ACC112 (cell line): Measurements from ENCODE around the gene SNRPD2.
A peak's percentile ranks its signal among the peaks of the same experiment; 100 is the strongest.

Experiments used
- H2AFZ ChIP-seq: fragments of 200-600 bp; sonication (generic); one replicate; pipeline ENCODE4 v1.6.0; 2017; ENCODE audit warnings: antibody characterized with exemption, low read length; ENCODE audit not compliant: unreplicated experiment
- H3K27ac ChIP-seq: fragments of 200-600 bp; sonication (generic); 2 replicates; pipeline ENCODE4 v1.5.1; 2014; ENCODE audit warnings: low read depth, mild to moderate bottlenecking, antibody characterized with exemption, low read length, moderate library complexity
- H3K27me3 ChIP-seq: fragments of 200-600 bp; sonication (generic); 2 replicates; pipeline ENCODE4 v1.6.1; 2014; ENCODE audit warnings: mild to moderate bottlenecking, antibody characterized with exemption, low read length, moderate library complexity, mixed read lengths; ENCODE audit not compliant: insufficient read depth
- H3K36me3 ChIP-seq: fragments of 200-600 bp; sonication (generic); 2 replicates; pipeline ENCODE4 v1.6.1; 2016; ENCODE audit warnings: mild to moderate bottlenecking, antibody characterized with exemption, low read length, moderate library complexity, mixed read lengths; ENCODE audit not compliant: insufficient read depth
- H3K4me1 ChIP-seq: fragments of 200-600 bp; sonication (generic); one replicate; pipeline ENCODE4 v1.6.1; 2016; ENCODE audit warnings: low read length, mixed read lengths; ENCODE audit not compliant: insufficient read depth, unreplicated experiment, control insufficient read depth
- H3K4me3 ChIP-seq: fragments of 200-600 bp; sonication (generic); 2 replicates; pipeline ENCODE4 v1.5.1; 2014; ENCODE audit warnings: mild to moderate bottlenecking, low read depth, low read length
- H3K79me2 ChIP-seq: fragments of 200-600 bp; sonication (generic); one replicate; pipeline ENCODE4 v1.6.0; 2016; ENCODE audit warnings: low read length; ENCODE audit not compliant: control insufficient read depth, unreplicated experiment, insufficient read depth

SNRPD2 gene

DNA sequence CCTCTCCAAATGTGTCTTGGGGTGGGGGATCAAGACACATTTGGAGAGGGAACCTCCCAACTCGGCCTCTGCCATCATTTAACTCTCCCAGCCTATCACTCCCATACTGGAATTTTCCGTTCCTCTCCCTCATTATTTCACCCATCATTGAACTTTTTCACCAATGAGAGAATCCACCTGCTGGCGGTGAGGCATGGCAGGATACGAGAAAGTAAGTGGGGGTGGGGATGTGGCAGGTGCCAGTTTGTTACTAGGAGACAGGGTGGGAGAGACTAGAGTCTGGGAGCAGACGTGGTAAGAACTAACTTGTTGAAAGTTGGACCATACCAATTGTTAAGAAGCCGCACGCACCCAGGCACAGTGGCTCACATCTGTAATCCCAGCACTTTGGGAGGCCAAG lies 16.8 kb downstream of the SNRPD2 start:
- H3K27me3 ChIP-seq, result peaks cover 21% of the 10 kb centered on the region; the same call in 1 of the 2 replicates
- H3K4me1 ChIP-seq, result no peaks in the 10 kb centered on the region
- no peaks in the 10 kb centered on the region for H3K79me2 ChIP-seq
- H2AFZ ChIP-seq, result no peak overlapping the region
- H3K4me3 ChIP-seq, result no peak overlapping the region
- no peaks in the 10 kb centered on the region for H3K36me3 ChIP-seq
- H3K27ac ChIP-seq, result no peak overlapping the region

DNA sequence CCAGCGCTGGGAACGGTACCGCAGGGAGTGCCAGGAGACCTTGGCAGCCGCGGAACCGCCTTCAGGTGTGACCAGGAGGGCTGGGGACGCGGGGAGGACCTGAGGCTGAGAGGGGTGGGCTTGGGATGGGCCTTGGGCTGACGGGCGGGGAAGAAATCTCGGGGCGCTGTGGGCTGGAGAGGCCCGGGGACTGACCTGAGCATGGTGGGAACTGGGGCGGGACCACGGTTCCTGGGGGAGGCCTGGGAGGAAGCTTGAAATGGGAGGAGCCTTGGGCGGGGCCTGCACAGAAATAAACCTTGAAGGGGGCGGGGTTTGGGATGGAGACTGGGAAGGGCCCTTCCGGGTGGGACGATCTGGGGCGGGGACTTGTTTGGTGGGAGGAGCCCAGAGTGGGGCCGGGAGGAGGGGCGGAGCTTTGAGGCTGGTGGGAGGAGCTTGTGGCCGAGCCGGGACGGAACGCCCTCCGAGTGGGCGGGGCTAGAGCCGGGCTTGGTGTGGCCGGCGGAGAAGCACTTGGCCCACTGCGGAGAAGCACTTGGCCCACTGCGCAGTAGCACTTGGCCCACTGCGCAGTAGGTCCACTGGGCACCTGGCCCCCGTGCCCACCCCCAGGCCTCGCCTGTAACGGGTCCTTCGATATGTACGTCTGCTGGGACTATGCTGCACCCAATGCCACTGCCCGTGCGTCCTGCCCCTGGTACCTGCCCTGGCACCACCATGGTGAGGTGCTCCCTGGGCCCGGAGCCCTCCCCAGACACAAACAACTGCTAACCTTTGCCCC lies 20.9 kb downstream of the SNRPD2 start:
- Histone ChIP-seq H3K36me3 (no peaks in the 10 kb centered on the region), H3K79me2 (no peaks in the 10 kb centered on the region), H3K4me3 (no peak overlapping the region), H3K27ac (no peak overlapping the region), H3K4me1 (peaks cover 3% of the 10 kb centered on the region), H2AFZ (no peak overlapping the region), H3K27me3 (peaks cover 16% of the 10 kb centered on the region; the same call in 1 of the 2 replicates)

DNA sequence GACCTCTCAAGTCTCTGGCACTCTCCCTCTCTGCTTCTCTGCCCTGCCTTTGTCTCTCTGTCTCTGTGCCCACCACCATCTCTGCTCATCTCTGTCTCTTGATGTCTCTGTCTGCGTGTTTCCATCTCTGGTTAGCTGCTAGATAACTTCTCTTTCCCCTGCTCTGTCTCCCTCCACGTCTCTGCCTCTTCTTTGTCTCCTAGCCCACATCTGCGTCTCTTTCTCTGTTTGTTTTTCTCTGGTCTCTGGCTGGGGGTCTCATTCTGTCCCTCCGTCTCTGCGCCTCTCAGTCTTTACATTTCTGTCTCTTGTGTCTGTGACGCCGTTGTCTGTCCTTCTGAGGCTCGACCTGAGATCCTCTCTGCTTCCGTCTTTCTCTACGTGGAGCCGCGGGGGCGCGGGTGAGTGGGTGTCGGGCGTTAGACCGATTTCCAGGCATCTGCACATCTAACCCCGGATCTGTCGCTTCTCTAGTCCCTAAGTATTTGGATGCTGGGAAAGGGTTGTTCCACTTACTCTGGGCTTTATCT lies 23.3 kb downstream of the SNRPD2 start:
- Histone ChIP-seq H3K27me3 (peaks cover 16% of the 10 kb centered on the region; the same call in 1 of the 2 replicates), H3K27ac (no peak overlapping the region), H2AFZ (peak overlapping the region; percentile 70), H3K4me3 (peak overlapping the region; percentile 70), H3K79me2 (no peaks in the 10 kb centered on the region), H3K36me3 (no peaks in the 10 kb centered on the region), H3K4me1 (peaks cover 7% of the 10 kb centered on the region)

DNA sequence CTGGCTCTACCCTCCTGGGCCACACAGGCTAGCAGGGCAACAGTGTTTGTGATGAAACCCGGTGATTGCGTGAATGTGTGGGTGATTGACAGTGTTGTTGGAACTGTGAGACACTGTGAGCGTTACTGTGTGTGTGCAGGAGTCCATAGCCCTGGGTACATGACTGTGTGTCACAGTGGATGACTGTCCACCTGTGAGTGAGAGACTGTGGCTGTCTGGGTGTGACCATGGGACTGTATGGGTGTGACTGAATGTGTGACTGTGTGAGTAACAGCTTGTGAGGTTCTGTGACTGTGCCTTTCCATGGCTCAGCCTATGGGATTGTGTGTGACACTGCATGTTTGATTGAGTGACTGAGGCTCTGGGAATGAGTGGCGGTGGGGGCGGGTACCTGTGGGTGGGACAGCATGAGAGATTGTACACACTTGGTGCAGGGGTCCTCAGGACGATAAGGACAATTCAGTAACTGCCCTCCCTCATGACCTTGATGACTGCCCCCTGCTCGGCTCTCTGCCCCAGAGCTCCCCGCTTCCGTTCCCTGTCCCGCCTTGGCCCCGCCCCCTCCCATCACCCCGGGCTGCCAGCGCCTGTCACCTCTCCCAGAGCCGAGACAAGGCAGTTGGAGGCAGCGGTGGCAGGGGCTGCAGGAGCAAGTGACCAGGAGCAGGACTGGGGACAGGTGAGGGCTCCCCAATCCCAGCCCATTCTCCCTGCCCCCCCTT lies 24.0 kb downstream of the SNRPD2 start, which contains the start of gene GIPR:
TSS of gene GIPR (plus strand) at position 602 of the 722 bp plus-strand sequence. CDS start 1,300 bp downstream, outside the sequence.
- Histone ChIP-seq H3K4me1 (peaks cover 7% of the 10 kb centered on the region), H2AFZ (peak within 1 kb of the TSS; percentile 70), H3K27me3 (peaks cover 16% of the 10 kb centered on the region; the same call in 1 of the 2 replicates), H3K79me2 (no peaks in the 10 kb centered on the region), H3K27ac (no peak within 1 kb of the TSS), H3K4me3 (peak within 1 kb of the TSS; percentile 70), H3K36me3 (no peaks in the 10 kb centered on the region)

DNA sequence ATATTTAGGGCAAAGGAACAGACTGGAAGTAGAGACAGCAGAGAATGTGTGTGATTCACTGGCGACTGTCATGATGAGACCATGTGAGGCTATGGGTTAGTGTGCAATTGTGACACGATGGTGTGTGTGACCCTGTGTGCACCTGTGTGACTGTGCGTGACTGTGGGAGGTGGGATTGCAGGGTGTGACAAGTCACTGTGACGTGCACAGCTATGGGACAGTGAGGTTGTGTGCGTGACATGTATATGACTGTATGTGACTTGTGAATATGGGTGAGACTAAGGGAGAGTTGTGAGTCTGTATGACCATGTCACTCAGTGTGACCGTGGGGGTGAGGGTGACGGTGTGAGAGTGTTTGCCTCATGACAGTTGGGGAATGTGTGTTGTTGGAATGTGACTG lies 27.2 kb downstream of the SNRPD2 start:
- peaks cover 6% of the 10 kb centered on the region; the same call in 1 of the 2 replicates for H3K27me3 ChIP-seq
- H2AFZ ChIP-seq, result no peak overlapping the region
- no peaks in the 10 kb centered on the region for H3K36me3 ChIP-seq

DNA sequence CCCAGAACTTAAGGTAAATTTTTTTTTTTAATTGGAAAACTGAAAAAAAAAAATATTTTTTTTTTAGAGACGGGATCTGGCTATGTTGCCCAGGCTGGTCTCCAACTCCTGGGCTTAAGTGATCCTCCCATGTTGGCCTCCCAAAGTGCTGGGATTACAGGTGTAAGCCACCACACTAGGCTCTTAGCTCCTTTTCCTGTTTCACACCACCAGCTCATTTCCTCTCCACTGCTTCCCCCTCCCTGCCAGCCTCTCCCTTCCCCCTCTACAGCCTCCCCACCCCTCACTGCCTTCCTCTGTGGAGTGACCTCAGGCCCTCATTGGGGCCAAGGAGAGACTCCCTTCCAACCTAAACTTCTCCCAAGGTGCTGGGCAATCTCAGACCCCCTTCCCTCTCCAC lies 28.0 kb downstream of the SNRPD2 start:
- no peaks in the 10 kb centered on the region for H3K36me3 ChIP-seq
- H3K4me3 ChIP-seq, result no peak overlapping the region
- H2AFZ ChIP-seq, result no peak overlapping the region
- no peak overlapping the region for H3K27ac ChIP-seq
- no peaks in the 10 kb centered on the region for H3K79me2 ChIP-seq
- no peaks in the 10 kb centered on the region for H3K27me3 ChIP-seq
- H3K4me1 ChIP-seq, result peaks cover 3% of the 10 kb centered on the region

More for the DNA sequence above, 27.2 kb downstream of the SNRPD2 start:
- no peak overlapping the region for H3K4me3 ChIP-seq
- H3K79me2 ChIP-seq, result no peaks in the 10 kb centered on the region
- peaks cover 7% of the 10 kb centered on the region for H3K4me1 ChIP-seq
- no peak overlapping the region for H3K27ac ChIP-seq

DNA sequence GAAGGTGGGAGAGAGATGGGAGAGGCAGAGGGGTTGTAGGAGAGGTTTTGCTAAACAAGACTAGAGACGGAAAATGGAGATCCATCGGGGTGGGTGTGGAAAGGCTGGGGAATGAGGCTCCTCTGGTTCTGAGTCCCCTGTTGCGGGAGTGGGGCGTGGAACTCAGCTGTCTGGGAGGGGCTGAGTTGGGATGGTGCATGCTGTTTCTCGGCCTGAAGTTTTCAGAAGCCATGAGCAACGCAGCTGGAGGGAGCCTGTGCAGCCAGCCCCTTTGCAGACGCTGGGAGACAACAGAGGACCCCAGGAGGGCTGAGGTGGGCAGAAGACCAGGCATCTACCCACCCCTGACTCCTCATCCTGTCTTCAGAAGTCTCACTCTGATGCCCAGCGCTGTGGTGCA lies 31.1 kb downstream of the SNRPD2 start:
- no peaks in the 10 kb centered on the region for H3K79me2 ChIP-seq
- H3K36me3 ChIP-seq, result no peaks in the 10 kb centered on the region
- no peak overlapping the region for H2AFZ ChIP-seq
- no peak overlapping the region for H3K27ac ChIP-seq
- H3K4me3 ChIP-seq, result no peak overlapping the region
- H3K27me3 ChIP-seq, result no peaks in the 10 kb centered on the region
- H3K4me1 ChIP-seq, result peaks cover 3% of the 10 kb centered on the region

DNA sequence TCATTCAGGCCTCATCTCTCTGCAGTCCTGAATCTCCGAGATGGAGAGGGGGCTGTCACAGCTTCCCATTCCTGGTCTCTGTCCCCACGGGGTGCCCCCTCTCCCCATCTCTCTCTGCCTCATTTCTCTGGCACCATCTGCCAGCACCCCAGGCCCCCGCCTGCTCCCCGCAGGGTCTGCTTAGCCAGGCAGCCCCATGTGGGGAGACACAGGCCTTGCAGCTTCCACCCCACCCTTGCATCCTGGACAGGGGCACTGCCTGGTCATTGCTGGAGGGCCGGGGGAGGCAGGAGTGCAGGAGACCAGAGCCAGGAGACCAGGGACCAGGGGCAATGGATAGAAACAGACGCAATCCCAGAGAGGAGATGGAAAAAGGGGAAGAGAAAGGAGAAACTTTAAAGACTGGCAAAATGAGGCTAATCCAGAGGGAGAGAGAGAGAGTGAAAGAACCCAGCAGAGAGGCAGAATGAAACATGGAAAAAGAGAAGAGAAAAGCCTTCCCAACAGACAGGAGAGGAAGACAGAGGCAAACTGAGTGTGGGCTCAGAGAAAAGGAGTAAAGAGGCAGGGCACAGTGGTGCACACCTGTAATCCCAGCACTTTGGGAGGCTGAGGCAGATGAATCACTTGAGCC lies 32.5 kb downstream of the SNRPD2 start:
- no peaks in the 10 kb centered on the region for H3K4me1 ChIP-seq

DNA sequence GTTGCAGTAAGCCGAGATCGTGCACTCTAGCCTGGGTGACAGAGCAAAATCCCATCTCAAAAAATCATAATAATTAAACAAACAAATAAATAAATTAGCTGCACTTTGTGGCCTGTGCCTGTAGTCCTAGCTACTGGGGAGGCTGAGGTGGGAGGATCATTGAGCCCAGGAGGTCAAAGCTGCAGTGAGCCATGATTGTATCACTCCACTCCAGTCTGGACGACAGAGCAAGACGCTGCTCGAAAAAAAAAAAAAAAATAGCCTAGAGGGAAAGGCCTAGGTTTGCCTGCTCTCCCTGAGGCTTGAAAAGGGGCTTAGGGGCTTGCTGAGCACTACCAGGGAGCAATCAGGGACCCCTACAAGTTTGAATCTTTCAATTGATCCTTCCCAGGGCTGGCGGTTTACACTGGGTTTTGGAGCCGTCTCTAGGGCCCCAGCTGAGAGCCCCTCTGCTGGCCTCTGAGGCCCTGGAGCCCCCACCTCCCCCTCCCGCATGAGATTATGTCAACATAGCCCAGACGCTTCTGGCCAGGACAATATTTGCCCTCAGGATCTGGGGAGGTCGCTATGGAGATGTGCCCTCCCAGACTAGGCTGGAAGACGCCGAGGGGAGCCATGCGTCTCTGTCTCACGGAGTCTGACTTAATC lies 34.1 kb downstream of the SNRPD2 start:
- Histone ChIP-seq H3K4me3 (no peak overlapping the region), H3K4me1 (no peaks in the 10 kb centered on the region), H2AFZ (no peak overlapping the region)

More for the DNA sequence above, 32.5 kb downstream of the SNRPD2 start:
- no peaks in the 10 kb centered on the region for H3K36me3 ChIP-seq
- H2AFZ ChIP-seq, result no peak overlapping the region
- H3K27me3 ChIP-seq, result no peaks in the 10 kb centered on the region
- H3K27ac ChIP-seq, result no peak overlapping the region
- no peak overlapping the region for H3K4me3 ChIP-seq
- H3K79me2 ChIP-seq, result no peaks in the 10 kb centered on the region

DNA sequence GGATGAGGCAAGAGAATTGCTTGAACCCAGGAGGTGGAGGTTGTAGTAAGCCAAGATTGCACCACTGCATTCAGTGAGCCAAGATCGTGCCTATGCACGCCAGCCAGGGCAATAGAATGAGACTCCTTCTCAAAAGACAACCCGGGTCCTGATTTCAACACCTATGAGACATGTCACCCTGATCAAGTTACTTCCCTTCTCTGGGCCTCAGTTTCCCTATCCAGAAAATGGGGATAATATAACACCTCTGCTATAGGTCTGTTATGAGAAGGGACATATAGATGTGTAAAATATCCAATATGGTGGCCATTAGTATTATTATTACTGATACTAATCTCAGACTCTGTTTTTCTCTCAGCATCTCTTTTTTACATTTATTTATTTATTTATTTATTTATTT lies 36.7 kb downstream of the SNRPD2 start:
- no peak overlapping the region for H3K27ac ChIP-seq
- H2AFZ ChIP-seq, result no peak overlapping the region
- H3K36me3 ChIP-seq, result no peaks in the 10 kb centered on the region
- H3K79me2 ChIP-seq, result no peaks in the 10 kb centered on the region
- H3K4me1 ChIP-seq, result no peaks in the 10 kb centered on the region
- H3K4me3 ChIP-seq, result no peak overlapping the region
- H3K27me3 ChIP-seq, result no peaks in the 10 kb centered on the region

More for the DNA sequence above, 34.1 kb downstream of the SNRPD2 start:
- no peak overlapping the region for H3K27ac ChIP-seq
- no peaks in the 10 kb centered on the region for H3K27me3 ChIP-seq
- H3K36me3 ChIP-seq, result no peaks in the 10 kb centered on the region
- no peaks in the 10 kb centered on the region for H3K79me2 ChIP-seq
